ENCODE data around the gene EPB41L3.

GRCh38 chr18:5582076-5582475, 38.3 kb upstream of the EPB41L3 start:
- TF ChIP-seq, protein P1, sequence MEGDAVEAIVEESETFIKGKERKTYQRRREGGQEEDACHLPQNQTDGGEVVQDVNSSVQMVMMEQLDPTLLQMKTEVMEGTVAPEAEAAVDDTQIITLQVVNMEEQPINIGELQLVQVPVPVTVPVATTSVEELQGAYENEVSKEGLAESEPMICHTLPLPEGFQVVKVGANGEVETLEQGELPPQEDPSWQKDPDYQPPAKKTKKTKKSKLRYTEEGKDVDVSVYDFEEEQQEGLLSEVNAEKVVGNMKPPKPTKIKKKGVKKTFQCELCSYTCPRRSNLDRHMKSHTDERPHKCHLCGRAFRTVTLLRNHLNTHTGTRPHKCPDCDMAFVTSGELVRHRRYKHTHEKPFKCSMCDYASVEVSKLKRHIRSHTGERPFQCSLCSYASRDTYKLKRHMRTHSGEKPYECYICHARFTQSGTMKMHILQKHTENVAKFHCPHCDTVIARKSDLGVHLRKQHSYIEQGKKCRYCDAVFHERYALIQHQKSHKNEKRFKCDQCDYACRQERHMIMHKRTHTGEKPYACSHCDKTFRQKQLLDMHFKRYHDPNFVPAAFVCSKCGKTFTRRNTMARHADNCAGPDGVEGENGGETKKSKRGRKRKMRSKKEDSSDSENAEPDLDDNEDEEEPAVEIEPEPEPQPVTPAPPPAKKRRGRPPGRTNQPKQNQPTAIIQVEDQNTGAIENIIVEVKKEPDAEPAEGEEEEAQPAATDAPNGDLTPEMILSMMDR (conservative IDR thresholded peaks at IDR 0.05; ENCODE audit: low read length): no peak
- TF ChIP-seq EZH2phosphoT487 (IDR thresholded peaks at IDR 0.05; ENCODE audit: borderline replicate concordance, low read depth, low read length): no peak

All from OCI-LY7 (cell line).